Peyer's patch (tissue), 4 donors: Measurements from ENCODE around the gene PRKAG3.

Experiments used
- POLR2A ChIP-seq, 2 donors: fragments of 450-650 bp; IDR thresholded peaks; one replicate each; pipeline ENCODE4 v1.5.1; 2017; ENCODE audit warnings: antibody characterized with exemption in 2 of 2, mild to moderate bottlenecking in 2 of 2, moderate library complexity in 2 of 2
- TF ChIP-seq, protein P1 (sequence below), 6 experiments: fragments of 450-650 bp in 4 of 6; fragments of 200-600 bp in 2 of 6; sonication (generic) in 1 of 6; IDR thresholded peaks; one replicate each; pipeline ENCODE4 v1.5.1; 2017 to 2019; ENCODE audit warnings: antibody characterized with exemption in 6 of 6, mild to moderate bottlenecking in 3 of 6, moderate library complexity in 1 of 6

DNA sequence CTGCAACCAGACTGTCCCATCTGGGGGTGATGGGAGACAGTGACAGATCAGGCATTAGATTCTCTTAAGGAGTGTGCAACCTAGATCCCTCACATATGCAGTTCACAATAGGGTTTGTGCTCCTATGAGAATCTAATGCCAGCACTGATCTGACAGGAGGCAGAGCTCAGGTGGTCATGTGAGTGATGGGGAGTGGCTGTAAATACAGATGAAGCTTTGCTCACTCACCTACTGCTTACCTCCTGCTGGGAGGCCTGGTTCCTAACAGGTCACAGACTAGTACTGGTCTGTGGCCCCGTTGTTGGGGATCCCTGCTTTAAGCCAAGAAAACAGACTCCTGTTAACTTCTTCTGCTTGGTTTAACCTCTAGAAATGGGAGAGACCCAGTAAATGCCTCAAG, 46.5 kb downstream of the PRKAG3 start:
- TF ChIP-seq, protein P1, sequence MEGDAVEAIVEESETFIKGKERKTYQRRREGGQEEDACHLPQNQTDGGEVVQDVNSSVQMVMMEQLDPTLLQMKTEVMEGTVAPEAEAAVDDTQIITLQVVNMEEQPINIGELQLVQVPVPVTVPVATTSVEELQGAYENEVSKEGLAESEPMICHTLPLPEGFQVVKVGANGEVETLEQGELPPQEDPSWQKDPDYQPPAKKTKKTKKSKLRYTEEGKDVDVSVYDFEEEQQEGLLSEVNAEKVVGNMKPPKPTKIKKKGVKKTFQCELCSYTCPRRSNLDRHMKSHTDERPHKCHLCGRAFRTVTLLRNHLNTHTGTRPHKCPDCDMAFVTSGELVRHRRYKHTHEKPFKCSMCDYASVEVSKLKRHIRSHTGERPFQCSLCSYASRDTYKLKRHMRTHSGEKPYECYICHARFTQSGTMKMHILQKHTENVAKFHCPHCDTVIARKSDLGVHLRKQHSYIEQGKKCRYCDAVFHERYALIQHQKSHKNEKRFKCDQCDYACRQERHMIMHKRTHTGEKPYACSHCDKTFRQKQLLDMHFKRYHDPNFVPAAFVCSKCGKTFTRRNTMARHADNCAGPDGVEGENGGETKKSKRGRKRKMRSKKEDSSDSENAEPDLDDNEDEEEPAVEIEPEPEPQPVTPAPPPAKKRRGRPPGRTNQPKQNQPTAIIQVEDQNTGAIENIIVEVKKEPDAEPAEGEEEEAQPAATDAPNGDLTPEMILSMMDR (IDR thresholded peaks at IDR 0.05) = peak in 3 of 6 experiments; percentile 11 to 28 (median 18)
- no peak for TF ChIP-seq POLR2A (IDR thresholded peaks at IDR 0.05)
